H1 (cell line): ENCODE measurements around the gene YTHDF2. TPM values are rescaled to one million over a fixed set of nuclear protein-coding genes. Genes with fewer than 3 reads are reported as not detected.
A peak's percentile ranks its signal among the peaks of the same experiment; 100 is the strongest.

Experiments used
- CTCF ChIA-PET: fragments of 300-600 bp; sonication (Branson Sonifier 250); formaldehyde crosslinking; loops from one replicate; lab custom pipeline; 2021; ENCODE audit not compliant: partially characterized antibody; lab: Charles Lee
- POLR2A ChIA-PET: fragments of 300-600 bp; sonication (Branson Sonifier 250); formaldehyde crosslinking; loops from one replicate; lab custom pipeline; 2021; ENCODE audit warnings: inconsistent platforms; ENCODE audit not compliant: partially characterized antibody; lab: Charles Lee
- DNase-seq, 2 experiments: peaks; one replicate each; pipeline versions ENCODE4 v3.0.0 to v3.0.0-alpha.2; 2010 to 2022; ENCODE audit warnings: low spot score in 2 of 2, low read depth in 1 of 2, mixed read lengths in 1 of 2
- FAIRE-seq: peaks from 2 replicates; lab custom pipeline; 2011; peaks lifted over from hg19 to GRCh38; lab: Jason Lieb, UNC
- H2AFZ ChIP-seq: 2 replicates; pipeline ENCODE4 v1.8.1; 2012; ENCODE audit warnings: low read length, inconsistent platforms
- H2AK5ac ChIP-seq: 2 replicates; pipeline ENCODE4 v1.6.1; 2013; ENCODE audit warnings: low read depth, low read length
- H2BK120ac ChIP-seq: replicated peaks from 2 replicates; pipeline ENCODE3; 2013; ENCODE audit warnings: low read depth, low read length, inconsistent platforms
- H2BK12ac ChIP-seq: 2 replicates; pipeline ENCODE4 v1.6.1; 2013; ENCODE audit warnings: low read depth, low read length
- H2BK15ac ChIP-seq: 2 replicates; pipeline ENCODE4 v1.6.1; 2013; ENCODE audit warnings: low read length
- H2BK20ac ChIP-seq: 2 replicates; pipeline ENCODE4 v1.6.1; 2013; ENCODE audit warnings: low read length
- H2BK5ac ChIP-seq: 2 replicates; pipeline ENCODE4 v1.6.1; 2013; ENCODE audit warnings: low read depth, low read length
- H3K14ac ChIP-seq: 2 replicates; pipeline ENCODE4 v1.6.1; 2013; ENCODE audit warnings: inconsistent platforms; ENCODE audit not compliant: insufficient read length
- H3K18ac ChIP-seq: 2 replicates; pipeline ENCODE4 v1.6.1; 2013; ENCODE audit warnings: low read length; ENCODE audit errors: extremely low read depth
- H3K23ac ChIP-seq: 2 replicates; pipeline ENCODE4 v1.6.1; 2013; ENCODE audit warnings: inconsistent platforms; ENCODE audit not compliant: insufficient read length
- H3K23me2 ChIP-seq: 2 replicates; pipeline ENCODE4 v1.6.1; 2013; ENCODE audit warnings: low read depth, low read length
- H3K27ac ChIP-seq: 2 replicates; pipeline ENCODE4 v1.6.1; 2011; ENCODE audit warnings: low read depth, low read length, inconsistent platforms
- H3K27me3 ChIP-seq, 4 experiments: replicated peaks in 1 of 4; 1 replicate in 1 of 4; 2 replicates in 3 of 4; pipeline versions ENCODE4 v1.6.1 to v1.8.1; 2011 to 2013; ENCODE audit warnings: low read length in 3 of 4, mild to moderate bottlenecking in 3 of 4, inconsistent platforms in 2 of 4, mixed read lengths in 2 of 4, moderate library complexity in 1 of 4; ENCODE audit not compliant: control insufficient read depth in 3 of 4, insufficient read depth in 3 of 4; ENCODE audit errors: extremely low read depth in 1 of 4
- H3K36me3 ChIP-seq, 4 experiments: 2 replicates each; pipeline versions ENCODE4 v1.6.1 to v1.8.1; 2011 to 2013; ENCODE audit warnings: mild to moderate bottlenecking in 4 of 4, low read length in 3 of 4, moderate library complexity in 2 of 4, control low read depth in 1 of 4, inconsistent platforms in 1 of 4; ENCODE audit not compliant: insufficient read depth in 4 of 4, control insufficient read depth in 2 of 4
- H3K4ac ChIP-seq: replicated peaks from 2 replicates; pipeline ENCODE3; 2013; ENCODE audit warnings: low read length, low read depth, mixed read lengths, inconsistent platforms; ENCODE audit not compliant: insufficient read length
- H3K4me1 ChIP-seq, 4 experiments: replicated peaks in 1 of 4; 1 replicate in 1 of 4; 2 replicates in 3 of 4; pipeline versions ENCODE4 v1.6.1 to v1.8.1; 2011 to 2013; ENCODE audit warnings: low read length in 3 of 4, inconsistent platforms in 2 of 4, mixed read lengths in 1 of 4; ENCODE audit not compliant: insufficient read depth in 4 of 4, control insufficient read depth in 3 of 4
- H3K4me2 ChIP-seq, 2 experiments: 2 replicates each; pipeline versions ENCODE4 v1.6.1 to v1.8.1; 2011 to 2013; ENCODE audit warnings: low read depth in 2 of 2, low read length in 2 of 2, control low read depth in 1 of 2, inconsistent platforms in 1 of 2, mild to moderate bottlenecking in 1 of 2; ENCODE audit not compliant: insufficient read depth in 1 of 2
- H3K4me3 ChIP-seq, 4 experiments: fragments of 200-600, 300-600 bp in 1 of 4; sonication (generic), shearing (Covaris generic), sonication (Bioruptor Twin) in 1 of 4; 2 replicates each; pipeline versions ENCODE4 v1.5.1 to v1.8.1; 2011 to 2016; ENCODE audit warnings: low read length in 4 of 4, low read depth in 3 of 4, control low read depth in 2 of 4, inconsistent platforms in 2 of 4, mild to moderate bottlenecking in 2 of 4, mixed read lengths in 1 of 4, moderate library complexity in 1 of 4; ENCODE audit not compliant: insufficient read depth in 2 of 4; ENCODE audit errors: extremely low read depth in 1 of 4
- H3K56ac ChIP-seq: replicated peaks from 2 replicates; pipeline ENCODE3; 2013; ENCODE audit warnings: low read depth, mild to moderate bottlenecking, mixed read lengths, low read length, inconsistent platforms; ENCODE audit not compliant: insufficient read length
- H3K79me1 ChIP-seq: 2 replicates; pipeline ENCODE4 v1.6.1; 2013; ENCODE audit warnings: low read depth, low read length, control low read depth
- H3K79me2 ChIP-seq, 2 experiments: 2 replicates each; pipeline versions ENCODE4 v1.6.1 to v1.8.1; 2012 to 2013; ENCODE audit warnings: low read length in 2 of 2, mild to moderate bottlenecking in 2 of 2, inconsistent platforms in 1 of 2; ENCODE audit not compliant: insufficient read depth in 2 of 2, control insufficient read depth in 1 of 2
- H3K9ac ChIP-seq, 4 experiments: replicated peaks in 1 of 4; 1 replicate in 1 of 4; 2 replicates in 3 of 4; pipeline versions ENCODE4 v1.6.1 to v1.8.1; 2011 to 2013; ENCODE audit warnings: low read depth in 3 of 4, low read length in 3 of 4, control low read depth in 2 of 4, mild to moderate bottlenecking in 2 of 4, moderate library complexity in 2 of 4, inconsistent platforms in 1 of 4; ENCODE audit errors: extremely low read depth in 1 of 4
- H3K9me3 ChIP-seq, 2 experiments: 2 replicates each; pipeline versions ENCODE4 v1.6.1 to v1.8.1; 2012 to 2013; ENCODE audit warnings: mild to moderate bottlenecking in 2 of 2, moderate library complexity in 2 of 2, control low read depth in 1 of 2, inconsistent platforms in 1 of 2, low read depth in 1 of 2, low read length in 1 of 2, mixed read lengths in 1 of 2; ENCODE audit not compliant: insufficient read depth in 2 of 2
- H4K20me1 ChIP-seq, 2 experiments: replicated peaks in 1 of 2; 2 replicates each; pipeline versions ENCODE3 to v1.8.1; 2011 to 2013; ENCODE audit warnings: inconsistent platforms in 2 of 2, low read length in 2 of 2, mild to moderate bottlenecking in 1 of 2; ENCODE audit not compliant: insufficient read depth in 2 of 2, control insufficient read depth in 1 of 2
- H4K5ac ChIP-seq: 2 replicates; pipeline ENCODE4 v1.6.1; 2013; ENCODE audit warnings: low read length, low read depth, mixed read lengths, inconsistent platforms; ENCODE audit not compliant: insufficient read length
- H4K8ac ChIP-seq: 2 replicates; pipeline ENCODE4 v1.8.0; 2013; ENCODE audit warnings: mild to moderate bottlenecking, moderate library complexity, low read length, inconsistent platforms; ENCODE audit not compliant: insufficient read depth; ENCODE audit errors: extremely low read depth
- H4K91ac ChIP-seq: replicated peaks from 2 replicates; pipeline ENCODE3; 2013; ENCODE audit warnings: low read length, mixed read lengths, inconsistent platforms; ENCODE audit not compliant: insufficient read length
- KDM1A ChIP-seq: fragments of 200-600, 300-600 bp; sonication (generic); IDR thresholded peaks from 2 replicates; pipeline ENCODE4 v1.7.1; 2016; ENCODE audit warnings: mild to moderate bottlenecking, low read length, borderline replicate concordance
- TBP ChIP-seq: IDR thresholded peaks from 2 replicates; pipeline ENCODE4 v1.6.1; 2011; ENCODE audit warnings: low read depth, low read length, improper control_type of control experiment
- WGBS, 2 experiments: shearing (Covaris generic) in 1 of 2; methylation state at CpG; one replicate each; pipeline versions ENCODE4 v1.1.6 to v1.1.7; 2013 to 2015; ENCODE audit warnings: low lambda C conversion rate in 2 of 2, mixed read lengths in 2 of 2, inconsistent platforms in 1 of 2, low coverage in 1 of 2, missing lambda C conversion rate in 1 of 2; ENCODE audit not compliant: insufficient replicate concordance in 2 of 2, insufficient coverage in 1 of 2, insufficient read length in 1 of 2; ENCODE audit errors: extremely low coverage in 1 of 2, missing lambda C conversion rate in 1 of 2; 5-methylcytosine and 5-hydroxymethylcytosine counted together
- polyA plus RNA-seq, 7 experiments: library from polyadenylated mRNA; depleted of rRNA in 3 of 7; stranded (reverse) in 5 of 7; unstranded in 2 of 7; fragments of >200 nt in 5 of 7; fragments of 200-250 nt in 2 of 7; gene quantifications; 1 replicate in 5 of 7; 2 replicates in 1 of 7; 4 replicates in 1 of 7; pipeline versions ENCODE4 v1.2.1 to v1.2.3, GENCODE V29; 2011 to 2013; ENCODE audit warnings: missing spikeins in 2 of 7, mixed read lengths in 2 of 7
- total RNA-seq: library from RNA; stranded (reverse); fragmentation: NEBNext Ultra II Directional; extraction: Animal tissue kit (Norgen Biotek cat#: 25700); gene quantifications from 2 replicates; pipeline ENCODE4 v1.2.1, GENCODE V29; 2021

YTHDF2 gene
- total and polyA plus RNA-seq, 2 of the 8 experiments (the other 6 are each of a cell fraction or from before 2014, with no cell fraction given): 128 to 164 TPM

DNA sequence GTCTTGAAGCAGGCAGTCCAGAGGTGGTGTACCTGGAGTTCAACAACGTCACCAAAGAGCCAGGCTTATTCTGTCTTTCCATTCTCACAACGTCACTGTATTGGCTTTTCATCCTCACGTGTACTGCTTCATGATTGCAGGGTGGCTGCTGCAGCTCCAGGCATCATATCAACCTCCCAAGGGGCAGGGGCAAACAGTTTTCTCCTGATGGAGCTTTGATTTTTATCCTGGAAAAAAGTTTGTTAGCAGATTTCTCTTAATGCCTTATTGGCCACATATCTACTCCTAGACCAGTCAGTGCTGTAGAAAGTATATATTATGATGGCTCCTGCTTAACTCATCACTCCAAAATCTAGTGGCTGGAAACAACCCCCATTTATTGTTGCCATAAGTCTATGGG is 66.9 kb downstream of the YTHDF2 start:
- CTCF ChIA-PET: interaction anchor here (1.6 to 2.6 kb wide), 4 partner anchors 11 to 73 kb away, joined by 5 to 16 read pairs (median 6); no protein-coding TSS in a partner anchor
- no peak overlapping the region for H3K23ac ChIP-seq
- peak overlapping the region; percentile 93; the same call in 1 of the 2 replicates for H2BK20ac ChIP-seq

More for the DNA sequence above, 66.9 kb downstream of the YTHDF2 start:
- H3K4me2 ChIP-seq: no peak overlapping the region
- H3K79me2 ChIP-seq: no peaks in the 10 kb centered on the region
- H3K56ac ChIP-seq: no peak overlapping the region
- peak overlapping the region; percentile 81; the same call in 1 of the 2 replicates for H2BK12ac ChIP-seq
- H3K27ac ChIP-seq: no peak overlapping the region
- H3K23me2 ChIP-seq: no peaks in the 10 kb centered on the region
- no peak overlapping the region for H2AK5ac ChIP-seq
- peak overlapping the region; percentile 46; the same call in 1 of the 2 replicates for H2BK5ac ChIP-seq
- no peak overlapping the region for H2AFZ ChIP-seq
- peaks cover 0 to 3% (median 0%) of the 10 kb centered on the region in 4 experiments; a peak in 4 of 7 replicates for H3K4me1 ChIP-seq
- H3K4me3 ChIP-seq: no peak overlapping the region
- H3K36me3 ChIP-seq: no peaks in the 10 kb centered on the region
- H3K79me1 ChIP-seq: no peaks in the 10 kb centered on the region
- H3K18ac ChIP-seq: peak overlapping the region; percentile 51; the same call in 1 of the 2 replicates
- no peaks in the 10 kb centered on the region for H3K27me3 ChIP-seq
- H2BK15ac ChIP-seq: peak overlapping the region; percentile 65; the same call in 1 of the 2 replicates
- no peak overlapping the region for H3K9ac ChIP-seq
- peak overlapping the region; percentile 30 for H2BK120ac ChIP-seq
- no peak overlapping the region for H4K8ac ChIP-seq
- H3K14ac ChIP-seq: no peak overlapping the region
- peaks cover 0 to 2% of the 10 kb centered on the region in 2 experiments; a peak in 2 of 4 replicates for H3K9me3 ChIP-seq
- WGBS, 2 experiments: 95% methylated on average over 3 of the region's 3 CpGs; no CpG with 5 or more reads in 1 of the 2 experiments
- POLR2A ChIA-PET: interaction anchor here (1.6 kb wide), 1 partner anchor 13 kb away, joined by 4 read pairs; no protein-coding TSS in a partner anchor
- H4K5ac ChIP-seq: no peak overlapping the region
- H4K91ac ChIP-seq: peak overlapping the region; percentile 13
- DNase-seq (no peak), FAIRE-seq (no peak)
- peak overlapping the region; percentile 27 for H3K4ac ChIP-seq
- no peaks in the 10 kb centered on the region for H4K20me1 ChIP-seq
- TF ChIP-seq KDM1A (peak; percentile 67; the same call in 1 of the 2 replicates), TBP (no peak)
